RCC 7860 (cell line): ENCODE measurements around the gene PROKR1.
"Not testable (repeated sequence)": the region's sequence is repeated elsewhere in the genome, so short reads cannot be mapped to it uniquely, and the experiment has no call there.

ENCODE experiments used
- DNase-seq: peaks from one replicate; pipeline ENCODE4 v3.0.0-alpha.2; 2015; ENCODE audit warnings: low spot score
- FAIRE-seq: peaks from 2 replicates; lab custom pipeline; 2012; peaks lifted over from hg19 to GRCh38; lab: Jason Lieb, UNC

Gene PROKR1

DNA sequence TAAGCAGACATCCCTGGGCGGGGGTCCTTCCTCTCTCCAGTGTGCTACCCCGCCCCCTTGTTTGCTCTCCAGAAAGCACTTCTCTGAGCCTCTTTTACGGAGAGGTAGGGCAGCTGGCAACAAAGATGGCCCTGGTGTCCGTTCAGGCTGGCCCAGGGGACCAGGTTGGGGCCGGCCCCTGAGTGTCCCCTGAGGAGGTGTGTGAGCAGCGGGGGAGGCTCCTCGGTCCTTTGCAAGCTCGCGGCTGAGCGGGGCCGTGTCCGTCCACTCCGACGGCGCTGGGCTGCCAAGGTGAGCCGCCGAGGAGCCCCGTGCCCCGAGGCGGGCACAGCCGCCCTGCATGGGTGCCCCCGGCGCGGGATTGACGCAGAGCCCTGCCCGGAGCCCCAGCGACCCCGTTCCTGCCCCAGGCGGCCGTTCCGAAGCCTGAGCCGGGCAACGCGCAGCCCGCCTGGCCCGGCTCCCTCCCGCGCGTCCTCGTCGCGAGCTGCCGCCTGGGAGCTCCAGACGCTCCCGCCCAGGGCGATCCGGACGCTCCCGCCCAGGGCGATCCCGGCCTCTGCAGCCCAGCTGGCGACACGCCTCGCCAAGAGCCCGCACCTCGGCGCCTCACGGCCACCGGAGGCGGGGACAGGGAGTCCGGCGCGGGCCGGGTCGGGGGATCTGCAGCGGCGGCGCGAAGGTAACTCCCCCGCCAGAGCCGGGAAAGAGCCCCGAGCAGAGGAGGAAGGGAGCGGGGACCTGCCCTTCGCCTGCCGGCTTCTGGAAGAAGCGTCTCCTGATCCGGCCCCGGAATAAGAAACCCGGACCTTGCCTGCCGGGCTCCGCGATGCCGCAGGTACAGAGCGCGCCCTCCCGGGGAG, at the start of gene PROKR1:
Gene PROKR1 (plus strand): TSS at position 569 of the 863 bp plus-strand sequence. CDS start 2,243 bp downstream, outside the sequence.
- no peak for DNase-seq
- FAIRE-seq: no peak

DNA sequence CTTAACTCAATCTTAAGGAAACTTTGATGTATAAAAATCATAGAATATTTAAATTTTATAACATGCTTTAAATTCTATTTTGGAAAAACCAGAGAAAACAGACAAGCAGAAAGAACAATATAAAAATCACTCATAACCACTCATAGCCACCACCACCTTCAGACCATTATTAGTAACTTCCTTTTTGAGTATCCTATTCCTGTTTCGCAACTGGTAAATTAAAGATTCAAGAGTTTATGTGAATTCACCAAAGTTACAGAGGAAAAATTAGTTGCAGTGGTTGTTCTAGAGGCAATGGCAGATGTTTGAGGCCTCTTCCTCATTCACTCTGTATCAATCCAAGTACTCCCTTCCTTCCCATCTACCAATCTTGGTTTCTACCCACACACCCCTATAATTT, 49.3 kb upstream of the PROKR1 start:
- FAIRE-seq: no peak
- DNase-seq: no peak

DNA sequence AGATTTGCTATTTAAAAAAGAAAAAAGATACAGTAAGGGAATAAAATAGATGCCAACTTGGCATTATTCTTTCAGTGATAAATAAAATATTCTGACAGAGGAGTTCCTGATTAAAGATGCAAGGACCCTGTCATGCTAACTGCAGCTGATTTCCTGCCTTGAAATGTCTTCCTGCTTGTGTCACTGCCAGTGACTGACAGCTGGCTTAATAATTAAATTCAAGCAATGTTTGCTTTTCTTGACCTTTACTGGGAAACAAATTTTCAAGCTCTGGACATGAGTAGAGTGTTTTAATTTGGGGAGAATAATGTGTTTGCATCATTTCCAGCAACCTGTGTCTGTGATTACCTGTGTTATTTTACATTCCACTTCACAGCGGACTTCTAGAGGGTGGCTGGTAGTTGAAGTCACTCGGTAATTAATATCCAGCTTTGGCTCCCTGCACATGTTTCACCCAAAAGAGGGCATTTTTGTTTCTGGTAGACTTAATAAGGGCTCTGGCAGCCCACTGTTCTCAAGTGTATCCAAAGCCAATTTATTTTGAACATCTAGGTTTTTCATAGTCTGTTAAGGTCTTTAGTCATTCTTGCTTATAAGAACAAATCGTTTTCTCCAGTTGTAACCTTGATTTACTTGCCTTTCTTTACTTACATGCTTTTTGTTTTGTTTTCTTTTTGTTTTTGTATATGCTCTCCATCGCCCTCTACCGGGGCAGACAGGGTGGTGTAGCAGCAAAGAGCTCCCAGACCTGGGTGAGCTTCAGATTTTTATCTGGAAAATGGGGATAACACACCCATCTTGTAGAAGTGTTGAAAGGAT, 48.5 kb upstream of the PROKR1 start:
- no peak for FAIRE-seq
- DNase-seq: no peak

DNA sequence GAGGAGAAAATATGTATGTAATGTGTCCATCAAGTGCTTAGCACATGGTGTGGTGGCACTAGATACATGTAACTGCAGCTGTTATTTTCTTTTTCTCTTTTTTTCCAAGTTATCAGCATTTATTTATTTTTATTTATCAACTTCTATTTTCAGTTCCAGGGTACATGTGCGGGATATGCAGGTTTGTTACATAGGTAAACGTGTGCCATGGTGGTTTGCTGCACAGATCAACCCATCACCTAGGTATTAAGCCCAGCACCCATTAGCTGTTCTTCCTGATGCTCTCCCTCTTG, 47.9 kb upstream of the PROKR1 start:
- DNase-seq, FAIRE-seq: not testable (repeated sequence)

DNA sequence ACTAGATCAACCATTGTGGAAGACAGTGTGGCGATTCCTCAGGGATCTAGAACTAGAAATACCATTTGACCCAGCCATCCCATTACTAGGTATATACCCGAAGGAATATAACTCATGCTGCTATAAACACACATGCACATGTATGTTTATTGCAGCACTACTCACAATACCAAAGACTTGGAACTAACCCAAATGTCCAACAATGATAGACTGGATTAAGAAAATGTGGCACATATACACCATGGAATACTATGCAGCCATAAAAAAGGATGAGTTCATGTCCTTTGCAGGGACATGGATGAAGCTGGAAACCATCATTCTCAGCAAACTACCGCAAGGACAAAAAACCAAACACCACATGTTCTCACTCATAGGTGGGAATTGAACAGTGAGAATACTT, 42.9 kb upstream of the PROKR1 start:
- FAIRE-seq, DNase-seq: not testable (repeated sequence)

DNA sequence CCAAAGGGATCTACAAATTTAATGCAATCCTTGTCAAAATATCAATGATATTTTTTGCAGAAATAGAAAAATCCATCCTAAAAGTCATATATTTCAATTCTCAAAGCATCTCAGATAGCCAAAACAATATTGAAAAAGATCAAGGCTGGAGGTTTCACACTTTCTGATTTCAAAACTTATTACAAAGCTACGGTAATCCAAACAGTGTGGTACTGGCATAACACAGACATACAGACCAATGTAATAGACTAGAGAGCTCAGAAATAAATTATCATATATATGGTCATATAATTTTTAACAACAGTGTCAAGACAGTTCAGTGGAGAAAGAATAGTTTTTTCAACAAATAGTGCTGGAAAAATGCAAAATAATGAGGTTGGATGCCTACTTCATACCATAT, 40.3 kb upstream of the PROKR1 start:
- FAIRE-seq: no peak
- no peak for DNase-seq

DNA sequence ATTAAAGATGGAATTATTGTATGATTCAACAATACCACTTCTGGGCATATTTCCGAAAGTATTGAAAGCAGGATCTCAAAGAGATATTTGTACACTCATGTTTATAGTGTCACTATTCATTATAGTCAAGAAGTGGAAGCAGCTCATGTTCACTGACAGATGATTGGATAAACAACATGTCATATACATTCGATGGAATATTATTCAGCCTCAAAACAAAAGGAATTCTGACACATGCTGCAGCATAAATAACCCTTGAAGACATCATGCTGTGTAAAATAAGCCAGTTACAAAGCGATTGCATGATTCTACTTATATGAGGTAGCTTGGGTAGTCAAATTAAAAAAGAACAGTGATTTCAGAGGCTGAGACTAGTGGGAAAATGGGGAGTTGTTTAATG, 39.3 kb upstream of the PROKR1 start:
- DNase-seq (no peak), FAIRE-seq (no peak)

DNA sequence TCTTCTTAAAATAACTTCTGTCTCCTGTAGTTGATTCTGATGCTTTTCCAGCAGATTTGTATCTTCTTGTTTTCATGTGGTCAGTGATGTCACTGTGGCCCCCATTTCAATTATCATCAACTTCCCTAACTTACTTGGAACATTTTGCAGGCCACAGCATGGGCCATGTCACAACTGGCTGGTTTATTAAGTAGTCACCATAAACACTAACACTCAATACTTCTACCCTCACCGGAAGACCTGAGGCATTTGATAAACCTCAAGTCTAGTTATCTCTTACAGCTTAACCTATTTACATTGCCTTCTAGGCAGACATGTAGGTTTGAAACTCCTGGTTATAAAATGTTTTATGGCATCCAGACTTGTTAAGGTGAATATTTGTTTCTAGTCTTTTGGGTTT, 37.4 kb upstream of the PROKR1 start:
- DNase-seq (no peak), FAIRE-seq (no peak)

DNA sequence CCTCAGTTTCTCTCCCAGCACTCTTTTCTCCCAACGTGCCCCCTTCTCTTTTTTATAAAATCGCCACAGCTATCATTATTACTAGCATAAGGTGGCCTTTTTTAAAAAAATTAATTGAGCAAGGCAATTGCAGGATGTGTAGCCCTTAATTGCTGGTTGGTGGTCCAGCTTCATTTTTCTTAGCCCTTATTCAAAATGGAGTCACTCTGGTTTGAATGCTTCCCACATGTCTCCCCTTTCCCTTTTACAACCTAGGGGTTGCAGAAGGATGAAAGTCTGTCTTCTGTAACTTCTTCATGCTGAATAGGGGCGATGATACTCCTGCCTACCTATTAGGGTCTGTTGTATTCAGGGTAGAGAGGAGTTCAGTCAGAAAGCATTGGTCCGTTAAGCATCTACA, 36.6 kb upstream of the PROKR1 start:
- DNase-seq (no peak), FAIRE-seq (no peak)

DNA sequence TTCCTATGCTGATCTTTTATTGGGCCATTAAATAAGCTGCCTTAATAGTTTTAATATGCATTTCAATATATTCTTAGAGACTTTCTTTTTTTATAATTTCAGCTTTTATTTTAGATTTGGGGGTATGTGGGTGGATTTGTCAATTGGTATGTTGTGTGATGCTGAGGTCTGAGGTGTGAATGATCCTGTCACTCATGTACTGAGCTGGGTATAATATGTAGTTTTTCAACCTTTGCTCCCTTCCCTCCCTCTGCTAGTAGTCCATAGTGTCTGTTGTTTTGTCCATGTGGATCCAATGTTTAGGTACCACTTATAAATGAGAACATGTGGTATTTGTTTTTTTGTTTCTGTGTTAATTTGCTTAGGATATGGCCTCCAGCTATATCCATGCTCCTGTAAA, 35.5 kb upstream of the PROKR1 start:
- no peak for DNase-seq
- FAIRE-seq: no peak

DNA sequence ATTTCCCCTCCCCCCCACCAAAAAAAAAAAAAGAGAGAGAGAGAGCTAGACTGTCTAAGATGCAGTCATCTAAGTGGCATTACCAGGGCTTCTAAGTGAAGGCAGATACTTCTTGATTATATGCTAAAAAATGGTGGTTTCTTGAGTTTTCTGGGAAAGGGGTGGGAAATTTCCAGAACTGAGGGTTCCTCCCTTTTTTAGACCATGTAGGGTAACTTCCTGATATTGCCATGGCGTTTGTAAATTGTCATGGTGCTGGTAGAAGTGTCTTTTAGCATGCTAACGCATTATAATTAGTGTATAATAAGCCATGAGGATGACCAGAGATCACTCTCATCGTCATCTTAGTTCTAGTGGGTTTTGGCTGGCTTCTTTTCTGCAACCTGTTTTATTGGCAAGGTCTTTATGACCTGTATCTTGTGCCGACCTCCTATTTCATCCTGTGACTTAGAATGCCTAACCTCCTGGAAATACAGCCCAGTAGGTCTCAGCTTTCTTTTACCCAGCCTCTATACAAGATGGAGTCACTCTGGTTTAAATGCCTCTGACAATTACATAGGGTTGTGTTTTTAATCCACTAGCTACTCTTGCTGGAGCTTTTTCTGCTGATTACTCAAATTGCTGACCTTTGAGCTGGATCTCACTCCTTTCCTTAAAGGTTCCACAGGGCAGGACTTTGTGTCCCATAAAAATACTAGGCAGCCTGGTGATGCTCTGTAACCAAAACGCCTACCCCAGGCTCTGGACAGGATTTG, 30.4 kb upstream of the PROKR1 start:
- FAIRE-seq (no peak), DNase-seq (no peak)

DNA sequence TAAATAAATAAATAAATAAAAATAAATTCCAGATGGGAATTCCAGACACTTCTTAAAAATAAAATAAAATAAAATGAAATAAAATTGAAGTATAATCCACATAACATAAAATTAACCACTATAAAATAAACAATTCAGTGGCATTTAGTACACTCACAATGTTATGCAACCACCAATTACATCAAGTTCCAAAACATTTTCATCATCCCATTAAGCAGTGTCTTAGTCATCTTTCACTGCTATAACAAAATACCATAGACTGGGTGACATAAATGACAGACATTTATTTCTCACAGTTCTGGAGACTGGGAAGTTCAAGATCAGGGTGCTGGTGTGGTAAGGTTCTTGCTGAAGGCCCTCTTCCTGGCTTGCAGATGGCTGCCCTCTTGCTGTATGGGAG, 22.6 kb upstream of the PROKR1 start:
- DNase-seq: no peak
- FAIRE-seq: no peak

DNA sequence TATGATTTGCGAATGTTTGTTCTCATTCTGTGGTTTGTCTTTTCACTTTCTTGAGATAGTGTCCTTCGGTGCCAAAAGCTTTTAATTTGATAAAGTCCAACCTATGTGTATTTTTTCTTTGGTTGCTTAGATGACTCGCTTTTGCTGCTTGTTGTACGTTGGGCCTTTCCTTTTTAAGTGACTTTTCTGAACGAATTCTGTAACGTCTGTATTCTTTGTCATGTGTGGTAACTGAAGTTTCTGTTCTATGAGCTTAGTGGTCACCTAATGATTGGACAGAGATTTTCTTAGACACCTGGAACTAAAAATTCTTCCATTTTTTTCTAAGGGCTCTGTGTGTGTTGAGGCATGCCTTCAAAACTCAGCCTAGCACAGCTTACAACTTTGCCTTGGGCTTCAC, 19.6 kb upstream of the PROKR1 start:
- DNase-seq (no peak), FAIRE-seq (no peak)

DNA sequence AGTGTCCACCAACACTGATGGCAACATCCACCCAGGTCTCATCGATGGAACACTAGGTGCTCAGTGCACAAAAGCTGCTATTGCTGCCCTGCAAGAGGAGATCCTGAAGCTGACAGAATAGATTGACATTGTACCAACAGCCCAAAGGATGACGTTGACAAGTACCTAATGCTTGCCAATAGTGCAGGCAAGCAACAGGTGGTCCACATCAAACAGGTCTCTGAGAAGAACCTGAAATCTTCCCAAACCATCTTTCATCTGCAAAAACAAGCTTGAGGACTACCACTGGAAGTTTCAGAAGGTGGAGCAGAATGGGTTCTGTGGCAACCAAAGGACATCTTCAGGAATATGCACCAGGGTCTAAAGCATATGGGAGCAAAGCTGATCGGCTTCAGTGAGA, 15.8 kb upstream of the PROKR1 start:
- no peak for FAIRE-seq

DNA sequence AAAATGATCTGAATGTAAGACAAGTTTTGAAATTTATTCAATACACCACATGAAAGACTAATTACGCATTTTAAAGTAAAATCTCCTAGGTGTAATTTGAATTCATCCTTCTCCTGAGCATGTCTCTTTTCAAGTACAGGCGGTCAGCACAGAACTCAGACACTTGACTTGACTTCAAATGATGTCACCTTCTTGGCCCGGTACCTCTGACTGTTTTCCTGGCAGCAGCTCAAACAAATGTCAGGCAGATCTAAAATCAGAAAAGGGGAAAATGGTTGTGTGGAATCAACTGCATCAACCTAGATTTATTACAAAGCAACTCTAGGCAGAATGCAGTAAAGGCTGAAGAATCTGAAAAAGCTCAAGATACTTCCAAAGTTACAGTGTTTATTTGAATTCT, 11.4 kb upstream of the PROKR1 start:
- no peak for FAIRE-seq
- DNase-seq: no peak

More for the DNA sequence above, 15.8 kb upstream of the PROKR1 start:
- DNase-seq: no peak

DNA sequence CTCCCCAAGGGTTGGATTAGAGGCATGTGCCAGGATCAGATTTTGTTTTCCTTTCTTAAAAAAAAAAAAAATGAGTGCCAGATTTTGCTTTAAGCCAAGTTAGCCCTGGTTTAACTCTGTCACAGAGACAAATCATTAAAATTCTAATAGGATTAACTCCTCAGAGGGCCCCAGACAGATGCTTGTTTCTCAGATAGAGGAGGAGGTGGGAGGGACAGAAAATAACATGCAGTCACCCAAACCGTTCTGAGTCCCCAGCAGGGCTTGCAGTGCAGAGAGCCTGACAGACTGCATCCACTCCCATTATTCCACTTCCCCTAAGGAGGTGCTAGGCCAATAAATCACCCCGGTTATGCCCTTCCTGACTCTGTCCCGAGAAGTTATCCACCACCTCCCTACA, 6.3 kb upstream of the PROKR1 start:
- no peak for FAIRE-seq
- no peak for DNase-seq

DNA sequence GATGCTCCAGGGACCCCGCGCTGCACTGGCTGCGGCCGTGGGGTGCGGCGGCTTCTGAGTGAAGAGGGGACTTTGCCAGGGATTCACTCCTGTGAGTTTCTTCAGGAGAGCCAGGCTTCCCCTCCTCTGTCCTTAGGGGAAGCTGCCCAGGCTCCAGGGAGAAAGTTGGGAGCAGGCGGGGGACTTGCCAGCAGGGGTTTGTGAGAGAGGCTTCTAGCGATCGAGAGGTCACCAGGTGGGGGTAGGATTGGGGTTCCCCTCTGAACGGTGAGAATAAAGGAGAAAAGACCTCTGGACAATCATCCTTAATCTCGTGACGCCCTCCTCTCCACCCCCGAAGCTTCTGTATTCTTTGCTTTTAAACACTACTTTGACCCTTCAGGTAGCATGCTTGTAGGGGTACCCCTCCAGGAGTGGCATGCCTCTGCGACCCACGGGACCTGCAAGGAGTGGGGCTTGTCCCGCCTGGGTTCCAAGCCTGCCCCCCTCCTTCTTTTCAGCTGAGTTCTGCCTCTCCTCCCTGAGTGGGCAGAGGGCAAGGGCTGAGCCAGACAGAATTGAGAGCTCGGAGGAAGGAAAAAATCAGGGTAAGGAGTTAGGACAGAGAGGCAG, 601 bp downstream of the PROKR1 start:
- DNase-seq (no peak), FAIRE-seq (no peak)

DNA sequence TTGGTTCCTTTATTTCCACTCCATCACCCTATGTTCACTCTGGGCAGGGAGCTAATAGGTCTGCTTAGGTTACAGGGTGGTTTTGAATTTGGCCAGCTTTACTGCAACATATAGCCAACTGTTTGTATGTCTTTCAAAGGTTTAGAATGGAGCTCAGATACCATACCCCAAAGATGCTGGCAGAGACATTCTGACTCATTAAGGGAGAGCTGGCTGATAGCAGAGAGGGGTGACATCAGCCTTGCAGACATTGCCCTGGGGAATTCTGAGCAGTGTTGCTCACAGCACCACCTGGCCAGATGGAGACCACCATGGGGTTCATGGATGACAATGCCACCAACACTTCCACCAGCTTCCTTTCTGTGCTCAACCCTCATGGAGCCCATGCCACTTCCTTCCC, 2.1 kb downstream of the PROKR1 start:
- DNase-seq (no peak), FAIRE-seq (no peak)

DNA sequence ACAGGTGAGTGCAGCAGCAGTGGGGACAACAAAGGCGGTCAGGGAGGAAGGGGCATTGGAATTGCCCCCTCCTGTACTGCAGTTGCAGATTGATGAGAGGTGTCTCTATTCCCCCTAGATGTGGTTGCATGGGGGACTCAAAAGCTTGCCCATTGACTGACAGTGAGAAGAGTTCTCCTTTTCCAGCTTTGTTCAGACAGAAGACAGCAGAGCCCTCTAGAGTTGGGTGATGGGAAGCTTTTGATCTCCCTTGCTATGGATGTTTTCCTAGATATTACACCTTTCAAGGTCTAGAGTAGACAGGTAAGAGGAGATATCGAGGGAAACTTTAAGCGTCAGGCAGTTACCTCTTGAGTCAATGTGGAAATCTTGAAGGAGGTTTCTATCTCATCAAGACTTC, 2.9 kb downstream of the PROKR1 start:
- FAIRE-seq (no peak), DNase-seq (no peak)

DNA sequence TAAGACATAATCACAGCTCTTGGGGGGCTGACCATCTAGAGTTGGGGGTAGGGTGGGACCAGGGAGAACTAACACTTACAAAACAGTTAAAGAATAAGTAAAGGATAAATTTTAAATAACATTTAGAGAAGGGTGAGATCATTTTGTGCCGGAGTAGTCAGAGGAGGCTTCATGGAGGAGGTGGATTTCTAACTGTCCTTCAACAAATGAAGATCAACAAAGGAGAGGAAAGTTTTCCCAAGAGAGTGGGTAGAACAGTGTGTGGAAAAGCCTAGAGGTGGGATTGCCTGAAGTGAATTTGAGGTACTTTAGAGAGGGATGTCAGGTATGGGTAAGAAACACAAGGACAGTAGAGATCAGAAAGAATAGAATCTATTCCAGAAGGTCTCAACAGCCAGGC, 7.3 kb downstream of the PROKR1 start:
- FAIRE-seq (no peak), DNase-seq (no peak)

DNA sequence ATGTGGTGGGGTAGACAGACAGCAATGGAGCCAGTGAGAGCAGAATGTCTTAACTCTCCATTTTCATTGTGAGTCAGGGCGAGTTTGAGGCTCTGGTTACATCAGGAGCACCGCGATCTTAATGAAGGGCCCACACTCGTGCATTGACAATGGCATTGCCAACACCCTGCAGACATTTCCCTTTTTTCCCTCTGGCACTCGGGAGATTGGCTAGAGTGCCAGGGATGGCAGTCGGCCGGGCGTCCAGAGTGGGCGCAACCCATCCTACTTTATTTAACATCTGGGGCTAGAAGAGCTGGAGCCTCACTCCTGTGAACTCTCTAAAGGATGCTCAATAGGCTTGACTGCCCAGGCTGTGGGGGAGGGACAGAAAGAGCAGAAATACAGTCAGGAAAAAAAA, 9.7 kb downstream of the PROKR1 start:
- FAIRE-seq (no peak), DNase-seq (no peak)
